K562 (cell line): ENCODE measurements around the gene ACER3. TPM values are rescaled to one million over a fixed set of nuclear protein-coding genes. Genes with fewer than 3 reads are reported as not detected.

ENCODE experiments used
- ATAC-seq: fragments of 200-7000 bp; cut with Tn5 transposase; 3 replicates; pipeline ENCODE4 v1.9.1; 2020; ENCODE audit warnings: moderate library complexity
- BruUV-seq: library from RNA; stranded (reverse); fragments of 400-500 nt; replicated peaks from 2 replicates; lab custom pipeline; 2021; lab: Mats Ljungman, UMichigan
- CTCF ChIA-PET: fragments of 300-600 bp; formaldehyde crosslinking; extraction: SDS; loops from one replicate; lab custom pipeline; 2021; ENCODE audit warnings: low intra/inter-chr PET ratio; lab: Yijun Ruan, JAX
- POLR2A ChIA-PET: fragments of 300-600, 350-650 bp; sonication (Branson Sonifier 250); formaldehyde crosslinking; extraction: SDS; loops from one replicate; lab custom pipeline; 2021; ENCODE audit warnings: antibody characterized with exemption, inconsistent platforms; lab: Yijun Ruan, JAX
- DNase-seq, 4 experiments: peaks; one replicate each; pipeline versions ENCODE4 v3.0.0 to v3.0.0-alpha.2; 2011 to 2018; ENCODE audit warnings: low spot score in 3 of 4, mixed read lengths in 3 of 4; ENCODE audit errors: extremely low read depth in 1 of 4
- FAIRE-seq: peaks from 2 replicates; lab custom pipeline; 2011; peaks lifted over from hg19 to GRCh38; lab: Jason Lieb, UNC
- H2AFZ ChIP-seq: 2 replicates; pipeline ENCODE4 v1.6.0; 2011; ENCODE audit warnings: low read depth, low read length, control low read depth, inconsistent platforms
- H3K27ac ChIP-seq: fragments of 200-600 bp; 3 replicates; pipeline ENCODE4 v1.8.0; 2011; ENCODE audit warnings: low read depth, mild to moderate bottlenecking, control low read depth, inconsistent platforms, low read length, moderate library complexity, mixed read lengths; ENCODE audit errors: extremely low read depth
- H3K27me3 ChIP-seq, 2 experiments: fragments of 300-600 bp in 1 of 2; 2 replicates in 1 of 2; 3 replicates in 1 of 2; pipeline versions ENCODE4 v1.6.0 to v1.8.0; 2011; ENCODE audit warnings: inconsistent platforms in 2 of 2, low read length in 2 of 2, mild to moderate bottlenecking in 1 of 2, mixed read lengths in 1 of 2, moderate library complexity in 1 of 2; ENCODE audit not compliant: control insufficient read depth in 2 of 2, insufficient read depth in 2 of 2
- H3K36me3 ChIP-seq: fragments of 300-600 bp; 3 replicates; pipeline ENCODE4 v1.8.0; 2011; ENCODE audit warnings: mild to moderate bottlenecking, low read length, inconsistent platforms; ENCODE audit not compliant: control insufficient read depth, insufficient read depth
- H3K4me1 ChIP-seq, 2 experiments: fragments of 200-600 bp in 1 of 2; replicated peaks in 1 of 2; 2 replicates in 1 of 2; 3 replicates in 1 of 2; pipeline versions ENCODE4 v1.5.1 to v1.8.0; 2011; ENCODE audit warnings: inconsistent platforms in 2 of 2, low read length in 2 of 2, mild to moderate bottlenecking in 1 of 2, mixed read lengths in 1 of 2, moderate library complexity in 1 of 2; ENCODE audit not compliant: control insufficient read depth in 2 of 2, insufficient read depth in 2 of 2
- H3K4me2 ChIP-seq: 2 replicates; pipeline ENCODE4 v1.6.1; 2011; ENCODE audit warnings: low read length, control low read depth, inconsistent platforms, mixed read lengths; ENCODE audit not compliant: insufficient read depth
- H3K4me3 ChIP-seq: fragments of 200-600 bp; sonication (generic), shearing (Covaris generic); 2 replicates; pipeline ENCODE4 v1.5.1; 2016; ENCODE audit warnings: control low read depth, inconsistent platforms
- H3K79me2 ChIP-seq: fragments of 200-600 bp; 3 replicates; pipeline ENCODE4 v1.8.0; 2011; ENCODE audit warnings: low read length, inconsistent platforms; ENCODE audit not compliant: control insufficient read depth, insufficient read depth
- H3K9ac ChIP-seq, 2 experiments: 2 replicates each; pipeline versions ENCODE4 v1.6.0 to v1.6.1; 2011; ENCODE audit warnings: low read depth in 2 of 2, low read length in 2 of 2, control low read depth in 1 of 2, inconsistent platforms in 1 of 2, mild to moderate bottlenecking in 1 of 2, mixed read lengths in 1 of 2; ENCODE audit not compliant: insufficient read depth in 1 of 2
- H3K9me1 ChIP-seq: one replicate; pipeline ENCODE4 v1.6.0; 2011; ENCODE audit warnings: inconsistent platforms, mild to moderate bottlenecking, low read length, moderate library complexity; ENCODE audit not compliant: control insufficient read depth, insufficient read depth
- H3K9me3 ChIP-seq: replicated peaks from 2 replicates; pipeline ENCODE4 v1.5.1; 2011; ENCODE audit warnings: low read depth, low read length, inconsistent platforms; ENCODE audit not compliant: control insufficient read depth, insufficient read depth
- H4K20me1 ChIP-seq: replicated peaks from 2 replicates; pipeline ENCODE4 v1.6.1; 2011; ENCODE audit warnings: low read length, inconsistent platforms, mixed read lengths; ENCODE audit not compliant: control insufficient read depth, insufficient read depth
- CBX2 ChIP-seq: fragments of 200-600 bp; sonication (generic); IDR thresholded peaks from one replicate; pipeline ENCODE4 v1.6.1; 2012; ENCODE audit warnings: mild to moderate bottlenecking, low read length, inconsistent platforms; ENCODE audit not compliant: insufficient read depth, poor library complexity, severe bottlenecking
- CCNT2 ChIP-seq: IDR thresholded peaks from 2 replicates; pipeline ENCODE4 v1.6.1; 2011; ENCODE audit warnings: borderline replicate concordance, low read depth, mild to moderate bottlenecking, moderate library complexity, mixed read lengths, low read length; ENCODE audit not compliant: insufficient read length; ENCODE audit errors: extremely low read depth
- HNRNPK ChIP-seq: fragments of 200-400 bp; formaldehyde crosslinking; IDR thresholded peaks from one replicate; pipeline ENCODE4 v1.6.1; 2018; ENCODE audit warnings: mild to moderate bottlenecking, low read depth, low read length; ENCODE audit not compliant: poor library complexity, severe bottlenecking
- PHB ChIP-seq: fragments of 250-450 bp; sonication (Bioruptor Pico); IDR thresholded peaks from 2 replicates; pipeline ENCODE4 v1.5.0; 2021
- PRMT5 ChIP-seq: sonication (generic); formaldehyde crosslinking; IDR thresholded peaks from 2 replicates; pipeline ENCODE4 v1.5.0; 2020; ENCODE audit warnings: missing genetic modification reagents
- RBM39 ChIP-seq: fragments of 200-400 bp; formaldehyde crosslinking; optimal IDR thresholded peaks from 2 replicates; pipeline ENCODE3; 2018; ENCODE audit warnings: low read depth, low read length
- SNAPC5 ChIP-seq: fragments of 250-450 bp; sonication (Bioruptor Pico); IDR thresholded peaks from 2 replicates; pipeline ENCODE4 v1.8.0; 2021; ENCODE audit warnings: moderate library complexity, mild to moderate bottlenecking, inconsistent platforms
- TEAD4 ChIP-seq, 2 experiments: sonication (generic) in 1 of 2; formaldehyde crosslinking in 1 of 2; IDR thresholded peaks; 2 replicates each; pipeline versions ENCODE4 v1.6.1 to v1.8.0; 2012 to 2022; ENCODE audit warnings: borderline replicate concordance in 1 of 2, inconsistent platforms in 1 of 2, low read length in 1 of 2, mild to moderate bottlenecking in 1 of 2, missing genetic modification reagents in 1 of 2
- THRAP3 ChIP-seq: fragments of 450-650 bp; IDR thresholded peaks from 2 replicates; pipeline ENCODE4 v1.6.1; 2016; ENCODE audit warnings: mild to moderate bottlenecking, inconsistent platforms, borderline replicate concordance
- ZMIZ1 ChIP-seq, 2 experiments: fragments of 150-350 bp in 1 of 2; IDR thresholded peaks; 2 replicates each; pipeline ENCODE4 v1.6.1; 2012 to 2016; ENCODE audit warnings: low read depth in 2 of 2, low read length in 2 of 2, mild to moderate bottlenecking in 1 of 2, moderate library complexity in 1 of 2
- WGBS: fragments of 100-300 bp; shearing (Covaris generic); methylation state at CpG from one replicate; pipeline ENCODE4 v1.1.6; 2016; ENCODE audit warnings: low coverage, mixed read lengths; ENCODE audit not compliant: insufficient coverage; ENCODE audit errors: missing lambda C conversion rate; 5-methylcytosine and 5-hydroxymethylcytosine counted together
- in situ Hi-C: fragments of 300-500 bp; cut with MboI; formaldehyde crosslinking; loops from 4 replicates; pipeline ENCODE4 v1.15.0; 2018; ENCODE audit warnings: inconsistent platforms, mixed read lengths
- intact Hi-C: fragments of 100-400 bp; cut with micrococcal nuclease; formaldehyde crosslinking; loops from 2 replicates; pipeline ENCODE4 v1.14.2; 2022
- polyA plus RNA-seq, 8 experiments: library from polyadenylated mRNA; depleted of rRNA in 4 of 8; stranded (reverse) in 5 of 8; unstranded in 3 of 8; fragments of >200 nt; fragmentation: Nextera tagmentation in 2 of 8; fragmentation: Illumina TruSeq in 1 of 8; extraction: Ambion mirVana in 2 of 8; extraction: Trizol in 1 of 8; gene quantifications; 2 replicates each; pipeline versions ENCODE4 v1.2.1 to v1.2.3, GENCODE V29; 2011 to 2014; ENCODE audit warnings: inconsistent platforms in 1 of 8, missing spikeins in 1 of 8
- total RNA-seq, 7 experiments: library from RNA; depleted of rRNA in 6 of 7; stranded (reverse); fragments of >200 nt in 6 of 7; fragmentation: Illumina TruSeq in 2 of 7; extraction: Trizol in 2 of 7; gene quantifications; 2 replicates each; pipeline versions ENCODE4 v1.2.1 to v1.2.3, GENCODE V29; 2011 to 2021; ENCODE audit warnings: low replicate concordance in 1 of 7
- TF ChIP-seq, protein P1 (sequence below): fragments of 250-450 bp; sonication (Bioruptor Pico); IDR thresholded peaks from 2 replicates; pipeline ENCODE4 v1.5.0; 2021

ACER3 gene
- total and polyA plus RNA-seq, 9 of the 15 experiments (the other 6 are each of a cell fraction or from before 2014, with no cell fraction given): 2.0 to 23.8 (median 9.5) TPM

- TF ChIP-seq HNRNPK (no peak), SNAPC5 (CRISPR knock-in tag) (no peak)
- TF ChIP-seq, protein P1, sequence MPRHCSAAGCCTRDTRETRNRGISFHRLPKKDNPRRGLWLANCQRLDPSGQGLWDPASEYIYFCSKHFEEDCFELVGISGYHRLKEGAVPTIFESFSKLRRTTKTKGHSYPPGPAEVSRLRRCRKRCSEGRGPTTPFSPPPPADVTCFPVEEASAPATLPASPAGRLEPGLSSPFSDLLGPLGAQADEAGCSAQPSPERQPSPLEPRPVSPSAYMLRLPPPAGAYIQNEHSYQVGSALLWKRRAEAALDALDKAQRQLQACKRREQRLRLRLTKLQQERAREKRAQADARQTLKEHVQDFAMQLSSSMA (CRISPR knock-in tag): no peak
Observed at GRCh38 chr11:76947800-76948199, 87.1 kb downstream of the ACER3 start (continued).

GRCh38 chr11:76955459-76956114 is 94.9 kb downstream of the ACER3 start:
- no peaks in the 10 kb centered on the region for H3K9me1 ChIP-seq
- H3K4me2 ChIP-seq: no peak overlapping the region
- no peak for DNase-seq
- no peaks in the 10 kb centered on the region for H3K27me3 ChIP-seq
- H3K9ac ChIP-seq: no peak overlapping the region
- H2AFZ ChIP-seq: no peak overlapping the region
- no peak for TF ChIP-seq PHB (CRISPR knock-in tag)
- TF ChIP-seq CBX2: no peak
- no peak for TF ChIP-seq TEAD4 (IDR thresholded peaks at IDR 0.05; ENCODE audit: low read length)
- no peak for TF ChIP-seq TEAD4 (CRISPR knock-in tag; IDR thresholded peaks at IDR 0.05; ENCODE audit: borderline replicate concordance)
- TF ChIP-seq CCNT2: no peak
- TF ChIP-seq PRMT5 (CRISPR knock-in tag): no peak
- no peak for TF ChIP-seq ZMIZ1 (IDR thresholded peaks at IDR 0.05; ENCODE audit: low read depth in 2 of 2, low read length in 2 of 2)
- no peak for TF ChIP-seq THRAP3
- no peak for TF ChIP-seq RBM39
- WGBS: 14% methylated on average over 3 of the region's 3 CpGs
- H3K9me3 ChIP-seq: no peaks in the 10 kb centered on the region
- FAIRE-seq: no peak
- H3K4me1 ChIP-seq: no peaks in the 10 kb centered on the region
- ChIA-PET POLR2A (interaction anchor here (0.7 kb wide), 1 partner anchor 139 kb away, joined by 3 read pairs; no protein-coding TSS in a partner anchor), CTCF (no interaction called here)
- no peak for ATAC-seq
- no peaks in the 10 kb centered on the region for H3K36me3 ChIP-seq
- intact Hi-C loops: no loop called here
- BruUV-seq: no TSS peak
- no peak overlapping the region for H3K4me3 ChIP-seq
- H4K20me1 ChIP-seq: no peaks in the 10 kb centered on the region
- H3K27ac ChIP-seq: no peak overlapping the region
- no peaks in the 10 kb centered on the region for H3K79me2 ChIP-seq
- in situ Hi-C loops: no loop called here
